Smooth muscle cell (in vitro differentiated cells): Measurements from ENCODE around the gene SPATA6. TPM values are rescaled to one million over a fixed set of nuclear protein-coding genes. Genes with fewer than 3 reads are reported as not detected.

Source experiments
- DNase-seq: peaks from one replicate; lab custom pipeline; 2025; ENCODE audit not compliant: unreplicated experiment; lab: John Stamatoyannopoulos, UW
- H2AFZ ChIP-seq: fragments of 200-600 bp; sonication (generic); 2 replicates; pipeline ENCODE4 v1.6.0; 2016; ENCODE audit warnings: antibody characterized with exemption, low read depth, mild to moderate bottlenecking
- H3F3A ChIP-seq: fragments of 200-600 bp; sonication (generic); 2 replicates; pipeline ENCODE4 v1.6.0; 2017; ENCODE audit warnings: antibody characterized with exemption, low read depth
- H3K27ac ChIP-seq: fragments of 200-600 bp; sonication (generic); 2 replicates; pipeline ENCODE4 v1.5.1; 2016; ENCODE audit warnings: low read depth, mild to moderate bottlenecking
- H3K27me3 ChIP-seq: fragments of 200-600 bp; sonication (generic); 2 replicates; pipeline ENCODE4 v1.6.1; 2016; ENCODE audit warnings: low read depth, mild to moderate bottlenecking
- H3K36me3 ChIP-seq: fragments of 200-600 bp; sonication (generic); 2 replicates; pipeline ENCODE4 v1.5.1; 2016; ENCODE audit warnings: low read depth
- H3K4me1 ChIP-seq: fragments of 200-600 bp; sonication (generic); 2 replicates; pipeline ENCODE4 v1.5.1; 2016; ENCODE audit warnings: low read depth
- H3K4me2 ChIP-seq: fragments of 200-600 bp; sonication (generic); 2 replicates; pipeline ENCODE4 v1.6.0; 2016; ENCODE audit warnings: mild to moderate bottlenecking
- H3K4me3 ChIP-seq: fragments of 200-600 bp; sonication (generic); 2 replicates; pipeline ENCODE4 v1.5.1; 2016; ENCODE audit warnings: mild to moderate bottlenecking
- H3K79me2 ChIP-seq: fragments of 200-600 bp; sonication (generic); 2 replicates; pipeline ENCODE4 v1.6.0; 2016; ENCODE audit warnings: low read depth, mild to moderate bottlenecking
- H3K9ac ChIP-seq: fragments of 200-600 bp; sonication (generic); 2 replicates; pipeline ENCODE4 v1.6.0; 2016; ENCODE audit warnings: low read depth
- H3K9me3 ChIP-seq: fragments of 200-600 bp; sonication (generic); replicated peaks from 2 replicates; pipeline ENCODE4 v1.5.1; 2016; ENCODE audit warnings: low read depth
- H4K20me1 ChIP-seq: fragments of 200-600 bp; sonication (generic); 2 replicates; pipeline ENCODE4 v1.6.0; 2016; ENCODE audit warnings: low read depth
- CTCF ChIP-seq: fragments of 200-600 bp; sonication (generic); IDR thresholded peaks from 2 replicates; pipeline ENCODE4 v1.5.1; 2017; ENCODE audit warnings: borderline replicate concordance, mild to moderate bottlenecking, antibody characterized with exemption; ENCODE audit not compliant: insufficient read depth, poor library complexity, severe bottlenecking
- WGBS: methylation state at CpG from one replicate; pipeline ENCODE4 v1.1.7; 2016; ENCODE audit warnings: low lambda C conversion rate; 5-methylcytosine and 5-hydroxymethylcytosine counted together
- polyA plus RNA-seq: library from polyadenylated mRNA; unstranded; fragments of >200 nt; fragmentation: Nextera tagmentation; extraction: Ambion mirVana; gene quantifications from 2 replicates; pipeline ENCODE4 v1.2.1, GENCODE V29; 2016
- small RNA-seq: library from RNA; depleted of rRNA; stranded (forward); fragments of <200 nt; gene quantifications from one replicate; pipeline ENCODE3, GENCODE V24; 2014
- total RNA-seq: library from RNA; depleted of rRNA; stranded (reverse); fragments of >200 nt; gene quantifications from 2 replicates; pipeline ENCODE4 v1.2.3, GENCODE V29; 2014

SPATA6 gene
- total and polyA plus RNA-seq, 2 experiments from 2014 or later = 6.1 to 6.9 TPM

GRCh38 chr1:48249868-48250267 is 222.1 kb downstream of the SPATA6 start:
- Histone ChIP-seq H3K27ac (no peak overlapping the region), H3K4me3 (no peak overlapping the region), H3K79me2 (no peaks in the 10 kb centered on the region), H3K27me3 (peaks cover 4% of the 10 kb centered on the region), H3F3A (no peaks in the 10 kb centered on the region), H3K9ac (no peak overlapping the region), H4K20me1 (no peaks in the 10 kb centered on the region), H3K9me3 (no peaks in the 10 kb centered on the region), H3K36me3 (no peaks in the 10 kb centered on the region), H2AFZ (no peak overlapping the region), H3K4me1 (no peaks in the 10 kb centered on the region), H3K4me2 (no peak overlapping the region)
- DNase-seq = no peak
- 87% methylated on average over 3 of the region's 3 CpGs for WGBS
- TF ChIP-seq CTCF = no peak

GRCh38 chr1:48248356-48248755 is 223.6 kb downstream of the SPATA6 start:
- no peaks in the 10 kb centered on the region for H3F3A ChIP-seq
- DNase-seq = no peak
- no peaks in the 10 kb centered on the region for H3K79me2 ChIP-seq
- no peaks in the 10 kb centered on the region for H3K27me3 ChIP-seq
- H3K36me3 ChIP-seq = no peaks in the 10 kb centered on the region
- no peak overlapping the region for H3K27ac ChIP-seq
- TF ChIP-seq CTCF = no peak
- no peak overlapping the region for H3K4me3 ChIP-seq
- WGBS = 94% methylated on average over 4 of the region's 4 CpGs
- H3K4me1 ChIP-seq = no peaks in the 10 kb centered on the region
- no peaks in the 10 kb centered on the region for H4K20me1 ChIP-seq
- H2AFZ ChIP-seq = no peak overlapping the region
- H3K9ac ChIP-seq = no peak overlapping the region
- H3K4me2 ChIP-seq = no peak overlapping the region
- no peaks in the 10 kb centered on the region for H3K9me3 ChIP-seq

GRCh38 chr1:48246727-48247126 is 225.3 kb downstream of the SPATA6 start:
- WGBS = 89% methylated on average over 1 of the region's 1 CpG

More at GRCh38 chr1:48246727-48247126, 225.3 kb downstream of the SPATA6 start:
- Histone ChIP-seq H3K9ac (no peak overlapping the region), H3F3A (no peaks in the 10 kb centered on the region), H3K4me3 (no peak overlapping the region), H3K79me2 (no peaks in the 10 kb centered on the region), H3K9me3 (no peaks in the 10 kb centered on the region), H2AFZ (no peak overlapping the region), H3K27me3 (no peaks in the 10 kb centered on the region), H3K4me2 (no peak overlapping the region), H3K36me3 (no peaks in the 10 kb centered on the region), H3K4me1 (no peaks in the 10 kb centered on the region), H3K27ac (no peak overlapping the region), H4K20me1 (no peaks in the 10 kb centered on the region)
- no peak for TF ChIP-seq CTCF
- DNase-seq = no peak

Small RNA genes lying within 50 kb of the gene (small RNA-seq; reads per million reads assigned to genes)
- not detected for gene RNU4-61P
- 0.08 reads per million for gene RNU6-723P

Other genes starting within 250 kb of the SPATA6 start
- gene SLC5A9, start 249.5 kb downstream of the SPATA6 start, total RNA-seq = 0.09 and 0.49 TPM in 2 replicates
- 1.1 TPM in 1 of 2 replicates, not detected in the other for gene SLC5A9, start 249.5 kb downstream of the SPATA6 start, polyA plus RNA-seq